Epithelial cell of esophagus (primary cell): Measurements from ENCODE around the gene ANKRD63.
A peak's percentile ranks its signal among the peaks of the same experiment; 100 is the strongest.

Experiments used
- DNase-seq: peaks from one replicate; pipeline ENCODE4 v3.0.0; 2010; ENCODE audit warnings: low read depth
- H3K4me3 ChIP-seq: 2 replicates; pipeline ENCODE4 v1.5.1; 2011; ENCODE audit warnings: mild to moderate bottlenecking, low read length, control low read depth
- CTCF ChIP-seq: IDR thresholded peaks from 2 replicates; pipeline ENCODE4 v1.5.1; 2011; ENCODE audit warnings: low read depth, mild to moderate bottlenecking, low read length, control low read depth, inconsistent platforms; ENCODE audit not compliant: insufficient read depth; ENCODE audit errors: missing control alignments

ANKRD63 gene

GRCh38 chr15:40323239-40323952, 40.5 kb upstream of the ANKRD63 start, which contains the start of gene INAFM2:
Gene INAFM2 (plus strand): TSS chr15:40323692. CDS start chr15:40324056, 364 bp downstream.
- H3K4me3 ChIP-seq = peak within 1 kb of the TSS; percentile 53
- DNase-seq = peak; percentile 87
- TF ChIP-seq CTCF = peak; percentile 24

GRCh38 chr15:40322531-40323238, 39.8 kb upstream of the ANKRD63 start:
- no peak for DNase-seq
- H3K4me3 ChIP-seq = peak overlapping the region; percentile 47
- no peak for TF ChIP-seq CTCF

DNA sequence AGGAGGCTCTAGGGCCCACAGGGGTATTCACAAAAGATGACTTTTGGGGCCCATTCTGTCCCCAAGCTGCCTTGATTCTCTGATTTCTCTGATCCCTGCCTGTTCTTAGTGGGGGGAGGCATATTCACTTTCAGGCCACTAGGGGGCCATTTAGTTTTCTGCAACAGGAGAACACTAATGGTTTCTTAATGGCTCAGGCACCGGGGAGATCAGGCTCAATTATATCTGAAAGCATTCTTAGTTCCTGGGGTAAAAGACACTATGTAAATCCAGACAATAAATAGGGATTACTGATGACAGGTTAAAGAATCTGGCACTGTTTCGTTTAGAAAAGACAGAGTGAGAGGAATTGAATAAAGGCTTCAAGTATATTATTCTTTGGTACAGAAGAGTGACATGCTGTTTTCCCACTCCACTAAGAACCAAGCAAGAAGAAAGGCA, 38.1 kb upstream of the ANKRD63 start:
- no peak overlapping the region for H3K4me3 ChIP-seq
- peak; percentile 67 for DNase-seq
- TF ChIP-seq CTCF = peak; percentile 89

- H3K4me3 ChIP-seq = no peak overlapping the region
- TF ChIP-seq CTCF = no peak
- no peak for DNase-seq
These were observed 37.5 kb upstream of the ANKRD63 start for GRCh38 chr15:40320409-40320808.

- no peak overlapping the region for H3K4me3 ChIP-seq
- TF ChIP-seq CTCF = no peak
- DNase-seq = no peak
These were observed 34.7 kb upstream of the ANKRD63 start for GRCh38 chr15:40317580-40317979.

- peak; percentile 28 for DNase-seq
- no peak overlapping the region for H3K4me3 ChIP-seq
- no peak for TF ChIP-seq CTCF
These were observed 34.1 kb upstream of the ANKRD63 start for GRCh38 chr15:40316931-40317330.
